ENCODE data around the gene FGFR2.

FGFR2 gene

GRCh38 chr10:121493521-121493920, 104.7 kb downstream of the FGFR2 start:
- DNase-seq (ENCODE audit: low read depth), result no peak

GRCh38 chr10:121490871-121491519, 107.2 kb downstream of the FGFR2 start:
- DNase-seq (ENCODE audit: low read depth), result no peak

- DNase-seq (ENCODE audit: low read depth), result no peak
These were observed 112.7 kb downstream of the FGFR2 start for GRCh38 chr10:121485436-121486139.

GRCh38 chr10:121484816-121485215, 113.4 kb downstream of the FGFR2 start:
- no peak for DNase-seq (ENCODE audit: low read depth)

GRCh38 chr10:121484401-121484800, 113.8 kb downstream of the FGFR2 start:
- DNase-seq (ENCODE audit: low read depth), result no peak

- no peak for DNase-seq (ENCODE audit: low read depth)
These were observed 117.1 kb downstream of the FGFR2 start for GRCh38 chr10:121481180-121481579.

GRCh38 chr10:121478556-121478955, 119.7 kb downstream of the FGFR2 start:
- no peak for DNase-seq (ENCODE audit: low read depth)

GRCh38 chr10:121469797-121470606, 128.2 kb downstream of the FGFR2 start:
- no peak for DNase-seq (ENCODE audit: low read depth)

- DNase-seq (ENCODE audit: low read depth), result no peak
These were observed 129.5 kb downstream of the FGFR2 start for GRCh38 chr10:121468726-121469125.

- no peak for DNase-seq (ENCODE audit: low read depth)
These were observed 131.8 kb downstream of the FGFR2 start for GRCh38 chr10:121466424-121466823.

GRCh38 chr10:121465215-121465614, 133.0 kb downstream of the FGFR2 start:
- DNase-seq (ENCODE audit: low read depth), result no peak

GRCh38 chr10:121464517-121464916, 133.7 kb downstream of the FGFR2 start:
- DNase-seq (ENCODE audit: low read depth), result no peak

- no peak for DNase-seq (ENCODE audit: low read depth)
These were observed 135.3 kb downstream of the FGFR2 start for GRCh38 chr10:121462955-121463354.

GRCh38 chr10:121462281-121462680, 136.0 kb downstream of the FGFR2 start:
- no peak for DNase-seq (ENCODE audit: low read depth)

GRCh38 chr10:121461307-121461706, 136.9 kb downstream of the FGFR2 start:
- no peak for DNase-seq (ENCODE audit: low read depth)

GRCh38 chr10:121460733-121461132, 137.5 kb downstream of the FGFR2 start:
- DNase-seq (ENCODE audit: low read depth), result no peak

- DNase-seq (ENCODE audit: low read depth), result no peak
These were observed 138.4 kb downstream of the FGFR2 start for GRCh38 chr10:121459622-121460453.

- no peak for DNase-seq (ENCODE audit: low read depth)
These were observed 139.0 kb downstream of the FGFR2 start for GRCh38 chr10:121459279-121459621.

- no peak for DNase-seq (ENCODE audit: low read depth)
These were observed 140.5 kb downstream of the FGFR2 start for GRCh38 chr10:121457729-121458128.

GRCh38 chr10:121455377-121455776, 142.9 kb downstream of the FGFR2 start:
- DNase-seq (ENCODE audit: low read depth), result no peak

- no peak for DNase-seq (ENCODE audit: low read depth)
These were observed 143.5 kb downstream of the FGFR2 start for GRCh38 chr10:121454781-121455180.

- DNase-seq (ENCODE audit: low read depth), result no peak
These were observed 145.1 kb downstream of the FGFR2 start for GRCh38 chr10:121453160-121453559.

All from CMK (cell line).